Left lobe of liver (tissue), 2 donors: ENCODE results near the gene PIP5KL1. TPM values are rescaled to one million over a fixed set of nuclear protein-coding genes. Genes with fewer than 3 reads are reported as not detected.

Experiments used
- ATAC-seq: fragments of 200-7000 bp; cut with Tn5 transposase; one replicate; pipeline ENCODE4 v1.9.1; 2020; ENCODE audit warnings: mild to moderate bottlenecking, moderate library complexity
- DNase-seq: peaks from one replicate; pipeline ENCODE4 v3.0.0-alpha.2; 2020; ENCODE audit warnings: low spot score
- total RNA-seq: library from RNA; stranded (reverse); gene quantifications from one replicate; pipeline ENCODE4 v1.2.1, GENCODE V29; 2021
- donor health status: DM: no; HTN: no; CAD: no; lungs with moderate emphysema.
- donor health status: DM: no; HTN: yes; CAD: no.

PIP5KL1 gene, protein sequence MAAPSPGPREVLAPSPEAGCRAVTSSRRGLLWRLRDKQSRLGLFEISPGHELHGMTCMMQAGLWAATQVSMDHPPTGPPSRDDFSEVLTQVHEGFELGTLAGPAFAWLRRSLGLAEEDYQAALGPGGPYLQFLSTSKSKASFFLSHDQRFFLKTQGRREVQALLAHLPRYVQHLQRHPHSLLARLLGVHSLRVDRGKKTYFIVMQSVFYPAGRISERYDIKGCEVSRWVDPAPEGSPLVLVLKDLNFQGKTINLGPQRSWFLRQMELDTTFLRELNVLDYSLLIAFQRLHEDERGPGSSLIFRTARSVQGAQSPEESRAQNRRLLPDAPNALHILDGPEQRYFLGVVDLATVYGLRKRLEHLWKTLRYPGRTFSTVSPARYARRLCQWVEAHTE
- total RNA-seq: 0.40 TPM

DNA sequence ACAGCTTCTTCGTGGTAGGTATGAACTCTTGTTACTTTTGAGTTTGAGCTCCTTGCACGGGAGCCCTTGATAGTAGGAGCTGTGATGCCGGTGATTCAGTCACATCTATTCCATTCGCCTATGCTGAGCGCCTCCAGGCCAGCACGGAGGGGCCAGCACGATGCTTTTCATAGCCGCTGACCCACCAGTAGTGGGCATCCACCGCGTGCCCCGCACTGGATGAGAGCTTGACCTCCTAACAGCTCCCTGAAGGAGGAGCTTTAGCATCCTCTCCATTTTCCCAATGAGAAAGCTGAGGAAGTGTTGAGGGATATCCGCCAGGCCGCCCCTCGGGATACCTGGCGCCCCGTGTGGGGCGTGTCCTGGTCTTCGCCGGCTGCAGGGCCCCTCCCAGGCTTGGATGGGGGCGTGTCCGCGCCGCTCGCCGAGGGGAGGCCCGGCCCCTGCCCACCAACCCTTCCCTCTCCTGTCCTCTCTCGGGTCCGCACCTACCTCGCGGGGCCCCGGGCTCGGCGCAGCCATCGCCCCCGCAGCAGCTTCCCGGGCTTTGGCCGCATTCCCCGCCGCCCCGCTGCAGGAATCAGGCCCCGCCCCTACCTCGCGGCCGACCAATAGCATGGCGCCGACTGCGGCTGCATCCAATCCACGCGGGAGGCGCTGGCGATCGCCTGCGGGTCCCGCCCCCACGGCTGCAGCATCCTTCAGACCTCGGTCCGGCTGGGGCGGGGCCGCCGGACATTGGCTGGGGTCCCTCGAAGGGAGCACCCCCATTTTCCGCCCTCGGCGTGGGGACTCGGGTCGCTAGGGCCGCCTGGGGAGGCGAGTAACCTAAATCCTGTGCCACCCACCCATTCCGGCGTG, at the start of gene PIP5KL1:
PIP5KL1 (minus strand) TSS at position 547 of the 861 bp plus-strand sequence; CDS start at position 522, 25 bp downstream.
- ATAC-seq: peak; percentile 73
- DNase-seq: no peak

DNA sequence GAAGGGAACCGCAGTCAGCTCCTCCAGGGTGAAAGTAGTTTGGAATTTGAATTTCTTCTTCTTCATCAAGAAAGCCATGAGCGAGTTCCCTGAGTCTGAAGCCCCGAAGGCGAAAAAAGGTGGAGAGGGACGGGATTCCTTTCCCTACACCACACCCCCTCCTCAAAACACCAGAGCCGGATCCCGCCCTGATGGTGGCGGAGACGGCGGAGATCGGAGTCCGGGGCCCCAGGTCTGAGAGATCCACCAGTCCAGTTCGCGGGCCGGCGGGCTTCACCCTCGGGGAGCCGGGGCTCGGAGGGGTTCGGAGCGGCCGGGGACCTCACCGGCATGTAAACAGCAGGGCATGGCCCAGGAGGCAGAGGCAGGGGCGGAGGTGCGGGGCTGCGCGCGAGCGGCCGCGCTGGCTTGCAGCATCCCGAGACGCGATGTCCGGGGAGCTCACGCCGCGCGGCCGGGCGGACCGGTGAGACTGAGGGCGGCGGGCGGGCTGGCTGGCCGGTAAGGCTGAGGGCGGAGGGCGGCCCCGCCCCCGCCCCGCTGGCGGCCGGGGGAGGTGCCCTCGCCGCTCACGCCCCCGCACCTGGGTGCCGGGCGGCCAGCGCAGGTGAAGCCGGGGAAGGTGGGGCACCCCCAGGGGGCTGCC, 49.6 kb upstream of the PIP5KL1 start:
- ATAC-seq (peak; percentile 70), DNase-seq (peak; percentile 81)

DNA sequence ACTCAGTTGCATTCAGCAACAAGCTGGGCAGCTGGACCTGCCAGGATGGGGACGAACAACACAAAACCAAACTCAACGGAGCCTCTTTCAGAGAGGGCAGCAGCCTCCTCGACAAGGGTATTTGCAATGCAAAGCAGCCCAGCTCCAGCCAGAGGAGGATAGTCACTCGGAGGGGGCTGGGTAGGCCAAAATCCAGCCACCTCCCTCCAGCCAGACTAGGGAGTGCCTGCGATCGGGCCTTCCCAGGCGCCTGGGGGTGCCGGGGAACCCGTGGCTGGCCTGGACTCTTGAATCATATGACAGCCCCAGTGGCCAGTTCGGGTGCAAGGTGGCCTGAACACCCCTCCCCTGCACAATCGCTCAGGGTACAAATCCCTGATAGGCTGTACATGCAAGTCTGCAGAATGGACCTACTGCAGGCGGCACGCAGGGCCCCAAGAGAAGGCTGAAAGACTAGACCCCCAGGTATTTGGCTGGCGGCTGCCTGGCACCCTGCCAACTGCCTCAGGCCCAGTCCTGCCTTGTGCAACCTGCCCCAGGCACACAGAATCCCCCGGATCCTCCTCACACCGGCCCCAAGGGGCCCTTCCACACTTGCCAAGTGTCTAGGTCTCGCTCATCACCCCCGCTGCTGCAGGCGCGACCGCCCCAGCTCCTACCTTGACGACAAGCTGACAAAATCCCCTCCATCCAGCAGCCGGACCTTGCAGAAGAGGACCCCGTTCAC, 48.9 kb upstream of the PIP5KL1 start:
- DNase-seq (peak; percentile 79), ATAC-seq (peak; percentile 39)

DNA sequence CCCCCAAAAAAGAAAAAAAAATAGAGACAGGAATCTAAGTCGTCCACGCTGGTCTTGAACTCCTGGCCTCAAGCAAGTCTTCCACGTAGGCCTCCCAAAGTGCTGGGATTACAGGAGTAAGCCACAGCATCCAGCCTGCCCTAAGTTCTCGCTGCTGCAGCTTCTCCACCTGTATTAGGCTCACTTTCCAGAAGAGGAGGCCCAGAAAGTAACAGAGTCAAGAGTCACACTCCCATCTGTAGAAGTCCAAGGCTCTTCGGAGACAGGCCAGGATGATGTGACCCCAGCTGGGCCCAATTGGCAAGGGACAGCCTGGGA, 48.4 kb upstream of the PIP5KL1 start:
- ATAC-seq: no peak
- no peak for DNase-seq

GRCh38 chr9:127977884-127978647, 47.5 kb upstream of the PIP5KL1 start:
- ATAC-seq: no peak
- peak; percentile 64 for DNase-seq

GRCh38 chr9:127977009-127977883, 46.7 kb upstream of the PIP5KL1 start:
- no peak for ATAC-seq
- DNase-seq: peak; percentile 55

GRCh38 chr9:127976498-127976897, 45.9 kb upstream of the PIP5KL1 start:
- ATAC-seq (no peak), DNase-seq (peak; percentile 51)

DNA sequence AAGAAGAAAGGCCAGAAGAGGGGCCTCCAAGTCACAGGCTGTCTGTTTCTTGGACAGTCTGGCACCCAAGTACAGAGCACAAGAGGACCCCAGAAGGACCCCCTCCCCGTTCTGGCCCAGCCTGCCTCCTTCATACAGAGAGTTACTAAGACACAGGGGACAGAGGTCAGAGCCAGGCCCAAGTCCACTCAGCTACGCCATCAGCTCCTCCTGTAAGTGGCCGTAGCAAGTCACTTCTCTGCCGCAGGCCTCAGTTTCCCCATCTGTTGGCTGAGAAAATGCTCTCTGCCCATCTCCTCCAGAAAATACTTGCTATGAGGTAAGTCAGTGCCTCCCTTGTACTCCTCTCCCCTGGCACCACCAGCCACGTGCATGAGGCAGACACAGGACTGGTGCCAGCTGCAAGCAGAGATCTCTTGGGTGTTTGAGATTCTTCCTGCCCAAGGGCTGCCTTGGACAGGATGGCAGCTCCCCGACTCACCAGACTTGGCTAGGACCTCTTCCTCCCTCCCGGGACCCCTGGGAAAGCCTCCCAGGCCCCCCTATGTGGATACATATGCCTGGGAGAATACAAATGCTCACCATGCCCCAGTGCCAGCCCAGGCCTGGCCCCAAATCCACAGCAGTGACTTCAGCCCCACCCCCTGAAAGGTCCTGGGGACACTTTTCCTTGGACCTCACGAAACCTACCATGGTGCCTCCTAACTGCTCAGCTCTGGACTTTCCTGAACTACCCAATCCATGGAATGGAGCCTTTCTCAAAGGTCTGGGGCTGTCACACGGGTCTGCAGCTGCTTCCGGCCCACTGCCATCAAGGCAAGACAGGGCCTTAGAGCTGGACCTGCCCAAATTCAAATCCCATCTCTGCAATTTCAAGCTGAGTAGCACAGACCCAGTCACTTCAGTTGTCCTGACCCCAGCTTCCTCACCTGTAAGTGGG, 45.1 kb upstream of the PIP5KL1 start:
- DNase-seq: no peak
- no peak for ATAC-seq

GRCh38 chr9:127974769-127975261, 44.2 kb upstream of the PIP5KL1 start:
- ATAC-seq (no peak), DNase-seq (no peak)

GRCh38 chr9:127974001-127974768, 43.6 kb upstream of the PIP5KL1 start:
- DNase-seq (peak; percentile 85), ATAC-seq (peak; percentile 57)

DNA sequence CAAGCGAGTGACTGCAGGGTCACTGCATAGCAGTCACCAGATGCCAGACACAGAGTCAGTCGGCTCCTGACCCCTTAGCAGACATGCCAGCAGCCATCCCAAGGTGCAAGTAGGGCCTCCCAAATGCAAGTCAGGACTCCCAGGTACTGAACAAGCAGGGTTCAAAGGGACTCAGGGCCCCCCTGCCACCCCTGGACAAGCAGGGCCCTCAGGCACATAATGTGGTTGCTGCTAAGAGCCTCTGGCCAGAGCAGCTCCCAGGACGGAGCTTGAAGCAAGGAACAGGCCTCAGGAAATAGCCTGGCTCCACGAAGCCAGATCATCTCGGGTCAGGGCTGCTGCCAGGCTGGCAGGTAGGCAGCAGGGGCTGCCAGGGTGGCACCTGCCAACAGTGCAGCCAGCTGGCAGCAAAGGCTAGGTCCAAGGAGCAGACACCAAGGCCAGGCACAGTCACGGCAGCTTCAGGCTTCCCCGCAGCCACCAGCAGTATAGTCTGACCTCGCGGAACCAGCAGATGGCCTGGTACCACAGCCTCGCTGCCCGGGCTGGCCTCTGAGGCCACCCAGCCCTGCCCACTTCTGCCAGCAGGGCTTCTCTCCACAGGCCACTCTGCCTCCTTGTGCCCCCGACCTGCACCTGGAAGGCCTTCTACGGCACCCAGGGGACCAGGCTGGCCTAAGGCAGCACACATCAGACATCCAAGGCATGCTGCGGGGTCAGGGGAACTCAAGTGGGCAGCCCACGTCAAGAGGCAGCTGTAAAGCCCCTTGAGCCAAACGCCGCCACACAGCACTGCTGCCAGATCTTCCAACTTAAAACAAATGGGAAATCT, 42.8 kb upstream of the PIP5KL1 start:
- peak; percentile 96 for DNase-seq
- ATAC-seq: peak; percentile 76

DNA sequence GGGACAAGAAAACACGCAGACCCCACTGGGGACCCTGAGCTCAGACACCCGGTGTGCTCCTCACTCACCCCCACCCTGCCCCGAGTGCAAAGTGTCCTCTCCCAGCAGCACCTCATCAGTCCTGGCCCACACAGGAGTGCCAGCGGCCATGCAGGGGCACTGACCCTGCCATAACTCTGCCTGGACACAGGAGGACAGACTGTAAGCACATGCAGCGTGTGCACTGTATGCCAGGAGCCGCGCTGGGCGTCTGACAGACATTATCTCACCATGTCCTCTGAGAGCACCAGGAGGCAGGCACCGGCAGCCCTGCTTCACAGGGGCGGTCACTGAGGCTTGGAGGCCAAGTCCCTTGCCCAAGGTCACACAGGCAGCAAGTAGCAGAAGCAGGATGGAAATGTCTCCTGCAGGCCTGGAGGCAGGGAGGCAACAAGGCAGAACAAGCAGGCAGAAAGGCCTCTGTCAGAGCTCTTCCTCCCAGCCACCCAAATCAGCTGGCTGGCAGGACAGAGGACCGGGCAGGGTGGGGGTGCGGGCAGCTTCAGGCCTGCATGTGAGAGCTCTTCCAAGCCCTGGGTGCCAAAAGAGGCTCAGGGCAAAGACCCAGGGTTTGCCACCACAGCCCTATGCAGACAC, 41.8 kb upstream of the PIP5KL1 start:
- peak; percentile 11 for ATAC-seq
- peak; percentile 65 for DNase-seq

DNA sequence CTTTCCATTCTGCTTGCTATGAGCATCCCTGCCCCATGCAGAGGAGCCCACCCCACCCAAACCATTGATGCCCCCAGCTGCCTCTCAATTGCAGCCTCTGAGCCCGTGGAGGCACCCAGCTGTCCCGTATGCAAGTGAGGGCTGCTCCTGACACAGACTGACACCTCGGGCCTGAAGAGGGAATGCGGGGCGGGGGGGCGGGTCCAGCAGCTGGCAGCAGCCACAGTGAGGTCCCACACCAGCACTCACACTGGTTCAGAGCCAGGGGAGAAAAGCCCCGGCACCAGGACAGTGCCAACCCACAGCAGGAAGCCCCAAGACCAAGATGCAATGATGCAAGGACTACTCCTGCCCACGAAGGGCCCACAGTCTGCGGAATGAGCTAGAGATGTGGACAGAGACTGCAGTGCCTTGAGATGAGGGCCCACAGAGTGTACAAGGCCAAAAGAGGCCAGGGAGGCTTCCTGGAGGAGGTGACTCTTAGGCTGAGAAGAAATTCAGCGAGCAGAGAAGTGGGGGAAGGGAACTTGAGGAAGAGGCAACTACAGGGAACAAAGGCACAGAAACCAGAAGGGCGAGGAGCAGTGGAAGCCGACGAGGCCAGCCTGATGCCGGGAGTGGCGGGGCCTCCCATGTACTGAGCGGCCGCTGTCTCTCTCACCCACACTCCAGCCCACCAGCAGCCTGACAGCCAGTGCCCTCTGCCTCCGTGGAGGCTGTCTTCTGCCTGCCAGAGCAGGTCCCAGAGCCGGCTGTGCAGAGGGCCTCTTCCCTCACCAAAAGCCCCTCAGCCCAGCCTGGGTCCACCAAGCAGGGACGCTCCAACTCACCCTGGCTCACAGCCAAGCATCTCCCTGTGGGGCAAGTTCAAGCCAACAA, 41.0 kb upstream of the PIP5KL1 start:
- no peak for ATAC-seq
- no peak for DNase-seq

- DNase-seq (no peak), ATAC-seq (no peak)
Observed at GRCh38 chr9:127970401-127971313, 40.1 kb upstream of the PIP5KL1 start.
